ENCODE results near the gene C20orf96.

Gene C20orf96

GRCh38 chr20:328027-328974 lies 37.8 kb upstream of the C20orf96 start:
- Mint-ChIP-seq H3K4me1 (peaks cover 46% of the 10 kb centered on the region), H3K27ac (peak overlapping the region; percentile 47), H3K9me3 (no peaks in the 10 kb centered on the region), H3K4me3 (peak overlapping the region; percentile 93), H3K27me3 (ENCODE audit: low read depth, poor library complexity) (peaks cover 3% of the 10 kb centered on the region), H3K36me3 (ENCODE audit: low read depth) (peaks cover 27% of the 10 kb centered on the region)
- TF ChIP-seq CTCF (IDR thresholded peaks at IDR 0.05): no peak
- no peak for DNase-seq

GRCh38 chr20:327186-328026 lies 36.9 kb upstream of the C20orf96 start:
- TF ChIP-seq CTCF (IDR thresholded peaks at IDR 0.05): no peak
- Mint-ChIP-seq H3K9me3 (no peaks in the 10 kb centered on the region), H3K4me3 (peak overlapping the region; percentile 93), H3K36me3 (ENCODE audit: low read depth) (peaks cover 21% of the 10 kb centered on the region), H3K27ac (no peak overlapping the region), H3K27me3 (ENCODE audit: low read depth, poor library complexity) (peaks cover 3% of the 10 kb centered on the region), H3K4me1 (peaks cover 53% of the 10 kb centered on the region)
- peak; percentile 92 for DNase-seq

GRCh38 chr20:326645-327185 lies 36.2 kb upstream of the C20orf96 start:
- peak; percentile 60 for DNase-seq
- no peak for TF ChIP-seq CTCF (IDR thresholded peaks at IDR 0.05)

GRCh38 chr20:325889-326644 lies 35.5 kb upstream of the C20orf96 start:
- peaks cover 3% of the 10 kb centered on the region for H3K27me3 Mint-ChIP-seq (ENCODE audit: low read depth, poor library complexity)
- H3K4me1 Mint-ChIP-seq: peaks cover 60% of the 10 kb centered on the region
- H3K36me3 Mint-ChIP-seq (ENCODE audit: low read depth): peaks cover 24% of the 10 kb centered on the region

More at GRCh38 chr20:326645-327185, 36.2 kb upstream of the C20orf96 start:
- Mint-ChIP-seq H3K4me1 (peaks cover 53% of the 10 kb centered on the region), H3K27me3 (ENCODE audit: low read depth, poor library complexity) (peaks cover 3% of the 10 kb centered on the region), H3K9me3 (peaks cover under 1% of the 10 kb centered on the region), H3K4me3 (peak overlapping the region; percentile 93), H3K27ac (peak overlapping the region; percentile 72), H3K36me3 (ENCODE audit: low read depth) (peaks cover 17% of the 10 kb centered on the region)

More at GRCh38 chr20:325889-326644, 35.5 kb upstream of the C20orf96 start:
- Mint-ChIP-seq H3K4me3 (peak overlapping the region; percentile 93), H3K27ac (peak overlapping the region; percentile 93), H3K9me3 (peaks cover 7% of the 10 kb centered on the region)
- peak; percentile 75 for DNase-seq
- TF ChIP-seq CTCF (IDR thresholded peaks at IDR 0.05): no peak
